HG03354 (cell line): ENCODE measurements around the gene LINGO4.
A peak's percentile ranks its signal among the peaks of the same experiment; 100 is the strongest.

Experiments used
- ATAC-seq: cut with Tn5 transposase; IDR thresholded peaks from one replicate; pipeline ENCODE4 v1.9.1; 2021; ENCODE audit warnings: mild to moderate bottlenecking; ENCODE audit not compliant: unreplicated experiment, poor library complexity, severe bottlenecking

The LINGO4 gene, protein sequence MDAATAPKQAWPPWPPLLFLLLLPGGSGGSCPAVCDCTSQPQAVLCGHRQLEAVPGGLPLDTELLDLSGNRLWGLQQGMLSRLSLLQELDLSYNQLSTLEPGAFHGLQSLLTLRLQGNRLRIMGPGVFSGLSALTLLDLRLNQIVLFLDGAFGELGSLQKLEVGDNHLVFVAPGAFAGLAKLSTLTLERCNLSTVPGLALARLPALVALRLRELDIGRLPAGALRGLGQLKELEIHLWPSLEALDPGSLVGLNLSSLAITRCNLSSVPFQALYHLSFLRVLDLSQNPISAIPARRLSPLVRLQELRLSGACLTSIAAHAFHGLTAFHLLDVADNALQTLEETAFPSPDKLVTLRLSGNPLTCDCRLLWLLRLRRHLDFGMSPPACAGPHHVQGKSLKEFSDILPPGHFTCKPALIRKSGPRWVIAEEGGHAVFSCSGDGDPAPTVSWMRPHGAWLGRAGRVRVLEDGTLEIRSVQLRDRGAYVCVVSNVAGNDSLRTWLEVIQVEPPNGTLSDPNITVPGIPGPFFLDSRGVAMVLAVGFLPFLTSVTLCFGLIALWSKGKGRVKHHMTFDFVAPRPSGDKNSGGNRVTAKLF

DNA sequence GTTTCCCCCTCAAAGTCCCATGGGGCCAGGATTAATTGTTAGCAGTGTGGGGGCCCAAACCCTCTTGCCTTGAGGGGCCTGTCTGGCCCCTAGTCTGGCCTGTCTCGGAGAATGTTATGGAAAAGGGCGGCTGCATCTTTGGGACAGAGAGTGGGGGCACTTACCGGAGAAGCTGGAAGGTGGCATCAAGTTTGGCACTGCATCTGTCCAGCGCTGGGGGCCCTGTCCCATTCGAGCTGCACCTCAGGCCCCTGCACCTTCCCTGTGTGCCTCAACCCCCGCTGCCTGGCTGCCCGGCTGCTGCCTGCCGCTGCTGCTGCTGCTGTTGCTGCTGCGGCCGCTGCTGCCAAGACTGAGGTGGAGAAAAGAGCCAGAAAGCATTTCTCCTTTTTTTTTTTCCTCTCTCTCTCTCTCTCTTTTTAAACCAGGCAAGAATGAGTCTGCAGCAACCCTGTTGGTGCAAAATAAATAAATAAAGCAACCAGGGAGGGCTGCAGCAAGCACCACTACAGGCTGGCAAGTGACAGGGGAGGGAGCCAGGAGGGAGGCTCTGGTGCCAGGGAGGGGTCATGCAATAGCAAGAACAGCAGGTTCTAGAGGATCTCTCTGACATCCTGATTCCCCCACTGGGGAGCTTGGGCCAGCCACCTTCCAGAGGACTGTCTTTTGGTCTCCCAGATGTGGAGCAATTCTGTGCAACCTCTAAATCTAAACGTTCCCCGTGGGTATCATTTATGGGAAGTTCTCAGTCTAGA is at the start of gene LINGO4:
LINGO4 (minus strand) TSS at position 354 of the 755 bp plus-strand sequence. CDS start 2,715 bp downstream, outside the sequence.
- ATAC-seq, result no peak

DNA sequence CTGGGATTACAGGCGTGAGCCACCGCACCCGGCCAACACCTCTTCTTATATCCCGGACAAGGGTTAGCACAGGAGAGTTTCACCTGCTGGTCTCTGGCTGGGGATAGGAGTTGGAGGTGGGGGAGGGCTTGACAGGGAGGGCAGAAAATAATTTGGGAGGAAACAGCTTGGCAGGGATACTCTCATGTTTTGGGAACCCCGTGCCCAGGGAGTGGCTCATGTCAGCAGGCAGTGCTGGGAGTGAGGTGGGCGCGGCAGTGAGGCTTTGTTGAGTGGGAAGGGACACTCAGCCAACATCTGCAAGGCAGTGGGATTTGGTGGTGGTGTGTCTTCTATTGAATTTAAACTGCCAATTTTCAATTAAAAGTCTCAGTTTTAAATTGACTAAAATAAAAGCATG is 49.4 kb upstream of the LINGO4 start:
- ATAC-seq, result no peak

DNA sequence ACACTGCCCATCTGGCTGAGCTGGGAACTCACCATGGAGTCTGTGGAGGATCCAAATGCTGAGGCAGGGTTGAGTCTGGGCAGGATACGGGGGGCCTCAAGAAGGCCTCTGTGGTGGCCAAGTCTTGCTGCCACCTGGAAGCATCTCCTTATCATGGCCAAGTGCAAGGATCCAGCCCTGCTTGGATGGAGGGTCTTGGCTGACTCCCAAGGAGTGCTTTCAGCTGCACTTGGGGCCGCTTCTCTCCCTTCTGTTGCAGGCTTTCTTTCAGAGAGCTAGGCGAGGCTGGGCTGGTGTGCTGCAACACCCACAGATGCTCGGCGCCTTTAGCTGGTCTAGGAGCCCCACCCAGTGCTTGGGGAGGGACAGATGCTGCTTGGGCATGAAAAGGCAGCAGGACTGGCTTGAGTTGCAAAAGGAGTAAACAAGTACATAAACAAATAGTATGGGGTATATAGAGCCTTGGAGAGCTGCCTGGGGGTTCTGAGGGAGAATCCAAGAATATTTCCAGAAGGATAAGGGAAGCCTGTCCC is 48.3 kb upstream of the LINGO4 start, which contains the start of gene THEM5:
THEM5 (minus strand) TSS at position 302 of the 533 bp plus-strand sequence; CDS start at position 155, 147 bp downstream.
- no peak for ATAC-seq

DNA sequence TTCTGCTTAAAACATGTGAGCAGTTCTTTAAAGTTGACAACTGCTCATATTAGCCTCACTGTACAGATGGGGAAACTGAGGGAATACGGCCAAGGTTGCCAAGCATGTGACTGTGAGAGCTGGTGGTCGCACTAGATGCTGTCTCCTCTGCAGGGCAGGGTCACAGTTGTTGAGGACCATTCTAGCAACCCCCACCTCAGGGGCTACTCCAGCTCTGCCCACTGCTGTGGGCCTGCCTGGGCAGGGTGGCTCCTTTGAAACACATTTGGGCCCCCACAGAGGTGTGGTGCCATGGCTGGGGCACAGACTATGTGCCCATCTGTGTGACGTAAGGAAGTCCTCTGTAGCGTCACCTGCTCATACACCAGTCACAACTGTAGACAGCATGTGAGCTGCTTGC is 47.5 kb upstream of the LINGO4 start:
- ATAC-seq, result no peak

DNA sequence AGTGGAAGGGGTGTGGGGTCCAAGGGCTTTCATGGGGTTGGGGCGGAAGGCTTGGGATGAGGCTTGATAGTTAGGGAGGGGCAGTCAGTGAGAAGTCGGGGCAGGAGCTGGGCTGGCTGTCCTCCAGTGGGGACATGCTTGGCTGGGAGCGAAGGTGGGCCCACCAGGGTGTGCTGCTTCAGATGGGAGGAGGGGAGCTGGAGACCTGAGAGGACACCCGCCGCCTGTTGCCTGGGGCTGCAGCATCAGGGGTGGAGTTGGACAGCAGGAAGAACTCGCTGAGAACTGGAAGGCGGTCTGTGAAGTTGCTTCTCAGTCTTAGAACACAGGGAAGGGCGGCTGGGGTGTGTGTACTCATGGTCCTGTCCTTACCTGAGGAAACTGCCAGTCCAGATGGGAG is 46.7 kb upstream of the LINGO4 start:
- no peak for ATAC-seq

DNA sequence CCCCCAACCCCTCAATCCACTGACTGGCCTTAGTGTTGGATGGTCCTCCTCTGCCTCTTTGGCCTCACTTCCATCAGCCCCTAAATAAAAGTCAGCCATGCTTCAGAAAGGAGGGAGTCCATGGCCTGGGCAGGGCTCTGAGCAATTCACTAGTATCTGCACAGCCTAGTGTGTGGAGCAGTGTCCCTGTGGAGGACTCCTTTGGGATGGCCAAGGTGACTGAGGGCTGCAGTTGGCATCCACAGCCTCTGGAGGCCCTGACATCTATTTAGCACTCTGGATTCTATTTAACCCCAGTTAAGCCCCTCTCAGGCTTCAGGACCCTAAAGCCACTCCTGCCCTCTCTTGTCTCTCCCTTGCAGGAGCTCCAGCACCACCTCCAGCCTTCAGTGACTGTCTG is 44.7 kb upstream of the LINGO4 start:
- no peak for ATAC-seq

DNA sequence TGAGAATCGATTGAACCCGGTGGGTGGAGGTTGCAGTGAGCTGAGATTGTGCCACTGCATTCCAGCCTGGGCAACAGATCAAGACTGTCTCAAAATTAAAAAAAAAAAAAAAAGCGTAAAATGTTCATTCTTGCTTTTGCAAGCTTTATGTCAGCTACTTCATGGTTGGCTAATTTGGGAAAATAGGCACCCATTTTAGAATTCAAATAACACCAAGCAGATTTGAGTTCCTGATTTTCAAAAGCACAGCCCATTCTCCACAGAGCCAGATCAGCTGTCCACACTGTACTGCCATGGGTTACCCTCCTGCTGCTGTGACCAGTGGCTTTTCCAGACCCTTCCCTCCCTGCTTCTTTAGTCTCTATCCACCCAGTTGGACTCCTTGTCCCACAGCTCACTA is 43.9 kb upstream of the LINGO4 start:
- no peak for ATAC-seq

DNA sequence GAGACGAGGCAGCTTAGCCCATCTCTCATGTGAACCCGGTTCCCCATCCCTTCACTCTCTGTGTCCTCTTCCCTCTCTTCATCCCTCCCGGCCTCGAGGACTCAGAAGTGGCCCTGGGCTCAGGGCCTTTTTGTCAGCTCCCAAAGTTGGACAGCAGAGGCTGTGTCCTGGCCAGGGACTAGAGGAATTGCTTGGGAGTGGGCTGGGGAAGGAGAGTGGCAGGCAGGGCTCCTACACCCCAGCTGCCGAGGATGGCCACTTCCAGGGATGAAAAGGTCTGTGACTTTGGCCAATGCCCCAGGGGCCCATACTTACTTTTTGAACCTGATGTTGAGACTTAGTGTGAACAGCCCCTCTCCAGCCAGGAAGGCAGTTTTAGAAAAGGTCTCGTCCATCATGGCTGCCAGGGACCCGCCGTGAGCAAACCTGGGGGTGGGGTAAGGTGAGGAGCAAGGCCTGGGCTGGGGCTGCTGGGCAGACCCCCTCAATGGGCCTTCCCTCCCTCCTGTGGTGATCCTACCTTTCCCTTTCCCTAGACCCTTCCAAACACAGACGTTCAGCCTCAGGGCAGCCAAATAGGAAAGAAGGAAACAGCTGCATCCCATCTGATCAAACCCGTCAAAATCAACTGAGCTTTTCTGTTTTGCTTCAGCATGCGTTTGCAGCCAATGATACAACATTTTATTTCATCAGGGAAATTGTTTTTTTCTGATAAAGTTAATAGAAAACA is 42.8 kb upstream of the LINGO4 start:
- no peak for ATAC-seq

DNA sequence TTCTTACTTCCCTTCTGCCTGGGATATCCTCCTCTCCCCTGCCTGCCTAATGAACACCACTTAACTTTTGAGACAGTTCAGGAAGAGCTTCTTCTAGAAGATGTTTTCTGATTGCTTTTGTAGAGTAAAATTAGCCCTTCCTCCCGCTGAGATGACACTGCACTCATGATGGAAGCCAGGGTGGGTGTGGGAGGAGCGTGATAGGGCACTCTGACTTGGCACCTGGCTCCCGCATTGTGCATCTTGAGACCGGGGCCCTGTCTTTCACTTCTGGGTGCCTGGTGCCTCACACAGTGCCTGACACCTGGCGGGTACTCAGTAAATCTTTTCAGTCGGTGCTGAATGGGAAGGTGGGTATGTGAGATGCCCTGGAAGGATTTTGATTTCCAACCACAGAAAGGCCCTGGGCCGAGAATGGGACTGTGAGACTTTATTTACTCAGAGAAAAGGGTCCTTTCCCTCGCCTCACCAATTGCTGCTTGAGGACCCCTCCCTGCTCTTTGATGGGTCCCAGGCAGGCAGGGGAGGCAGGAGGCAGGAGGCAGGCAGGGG is 41.5 kb upstream of the LINGO4 start:
- no peak for ATAC-seq

DNA sequence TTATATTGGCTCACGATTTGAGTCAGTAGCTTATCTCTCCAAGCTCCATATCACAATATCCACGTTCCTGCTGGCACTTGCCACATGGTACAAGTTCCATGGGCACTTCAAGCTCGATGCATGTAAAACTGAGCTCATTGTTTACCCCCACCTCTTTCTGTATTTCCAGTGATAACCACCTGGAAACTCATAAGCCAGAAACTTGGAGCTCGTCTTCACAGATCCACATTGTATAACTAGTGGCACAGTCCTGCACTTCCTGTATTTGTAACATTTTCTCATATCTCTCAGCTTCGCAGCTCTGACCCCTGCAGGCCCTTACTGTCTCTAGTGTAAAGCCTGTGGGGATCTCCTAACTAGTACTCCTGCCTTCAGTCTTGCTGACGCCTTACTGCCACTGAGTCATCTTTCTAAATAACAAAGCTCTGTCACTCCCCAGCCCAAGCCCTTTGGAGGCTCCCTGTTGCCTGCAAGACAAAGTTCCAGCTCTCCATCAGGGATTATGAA is 40.9 kb upstream of the LINGO4 start:
- ATAC-seq, result no peak

DNA sequence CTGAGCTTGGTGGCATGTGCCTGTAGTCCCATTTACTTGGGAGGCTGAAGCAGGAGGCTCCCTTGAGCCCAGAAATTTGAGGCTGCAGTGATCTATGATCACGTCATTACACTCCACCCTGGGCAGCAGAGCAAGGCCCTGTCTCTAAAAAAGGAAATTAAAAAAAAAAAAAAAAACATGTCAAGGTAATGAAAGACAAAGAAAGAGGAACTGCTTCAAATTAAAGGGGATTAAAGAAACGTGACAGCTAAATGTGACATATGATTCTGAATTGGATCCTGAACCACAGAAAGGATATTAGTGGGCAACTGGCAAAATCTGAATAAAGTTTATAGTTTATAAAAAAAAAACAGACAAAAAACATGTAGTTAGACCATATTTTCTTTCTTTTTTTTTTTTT is 38.2 kb upstream of the LINGO4 start:
- no peak for ATAC-seq

DNA sequence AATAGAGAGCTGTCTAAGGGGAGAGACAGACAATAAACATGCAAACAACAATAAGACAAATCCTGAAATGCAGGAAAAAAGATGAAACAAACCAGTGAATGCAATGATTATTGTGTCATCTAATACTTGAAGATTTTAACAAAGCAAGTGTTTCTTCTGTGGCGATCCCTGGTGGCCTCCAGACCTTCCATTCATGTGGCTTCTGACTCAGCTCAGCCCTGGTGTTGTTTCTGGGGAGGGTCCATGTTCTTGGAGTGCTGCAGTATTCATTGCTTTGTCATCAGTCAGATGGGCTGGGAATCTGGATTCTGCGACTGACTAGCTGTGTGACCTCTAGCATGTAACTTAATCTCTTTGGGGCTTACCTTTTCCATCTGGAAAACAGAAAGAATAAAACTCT is 35.9 kb upstream of the LINGO4 start:
- ATAC-seq, result no peak

DNA sequence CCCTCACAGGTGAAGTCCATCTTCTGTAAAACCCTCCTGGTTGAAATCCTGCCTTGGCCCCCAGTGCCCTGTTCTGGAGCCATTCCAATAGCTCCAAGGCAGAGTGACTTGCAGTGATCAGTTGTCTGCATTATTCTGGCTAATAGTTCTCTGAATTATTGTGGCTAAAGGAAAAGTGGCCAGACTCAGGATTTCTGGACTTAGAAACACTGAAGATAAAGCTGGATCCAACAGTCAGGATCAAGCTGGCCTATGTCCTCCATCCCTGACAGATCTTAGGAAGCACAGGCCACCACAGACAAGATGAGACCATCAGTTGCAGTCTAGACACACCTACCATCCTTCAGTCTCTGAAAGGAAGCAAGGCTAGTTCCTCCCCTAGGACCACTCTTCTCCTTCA is 35.2 kb upstream of the LINGO4 start:
- ATAC-seq, result no peak

DNA sequence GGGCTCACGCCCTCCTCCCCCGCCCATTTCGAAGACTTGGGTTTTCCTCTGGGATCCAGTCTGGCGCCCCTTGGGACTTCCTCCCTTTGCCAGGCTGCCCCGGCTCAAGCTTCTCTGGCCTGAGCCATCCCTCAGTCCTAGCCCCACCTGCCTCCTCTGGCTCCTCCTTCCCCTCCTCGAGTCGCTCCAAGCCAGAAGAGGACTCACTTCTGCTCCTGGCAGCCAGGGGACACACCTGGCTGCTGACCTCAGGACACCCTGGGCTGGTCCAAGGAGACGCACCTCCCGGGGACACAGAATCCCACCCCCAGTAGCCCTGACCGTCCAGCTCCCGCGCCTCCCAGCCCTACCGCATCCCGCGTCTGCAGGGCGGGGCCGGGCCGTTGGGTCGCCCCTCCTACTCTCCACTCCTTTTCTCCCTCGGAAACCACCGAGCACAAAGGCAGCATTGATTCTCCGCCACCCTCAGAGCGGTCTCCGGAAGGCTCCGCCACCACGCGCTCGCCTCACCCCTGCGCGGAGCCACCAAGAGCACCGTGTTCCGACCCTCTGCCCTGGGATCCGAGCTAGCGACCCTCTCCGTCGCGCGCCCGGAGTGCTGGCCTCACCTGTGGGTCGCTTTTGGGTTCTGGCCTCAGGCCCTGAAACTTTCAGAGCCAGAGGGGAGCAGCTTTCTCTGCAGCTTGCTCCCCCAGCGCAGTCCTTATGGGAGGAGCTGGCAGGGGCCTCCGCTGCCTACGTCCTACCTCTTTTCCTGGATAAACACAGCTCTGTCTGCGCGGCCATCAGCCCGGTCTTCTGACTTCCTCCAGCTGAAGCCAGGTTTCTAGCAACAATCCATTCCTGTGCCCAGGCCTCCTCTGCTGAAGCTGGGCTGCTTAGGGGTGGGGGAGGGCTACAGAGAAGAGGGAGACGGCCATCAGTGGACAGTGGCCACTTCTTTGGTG is 34.5 kb upstream of the LINGO4 start, which contains the start of gene C2CD4D:
C2CD4D (minus strand) TSS at position 364 of the 947 bp plus-strand sequence. CDS start 831 bp downstream, outside the sequence.
- peak; percentile 57 for ATAC-seq

DNA sequence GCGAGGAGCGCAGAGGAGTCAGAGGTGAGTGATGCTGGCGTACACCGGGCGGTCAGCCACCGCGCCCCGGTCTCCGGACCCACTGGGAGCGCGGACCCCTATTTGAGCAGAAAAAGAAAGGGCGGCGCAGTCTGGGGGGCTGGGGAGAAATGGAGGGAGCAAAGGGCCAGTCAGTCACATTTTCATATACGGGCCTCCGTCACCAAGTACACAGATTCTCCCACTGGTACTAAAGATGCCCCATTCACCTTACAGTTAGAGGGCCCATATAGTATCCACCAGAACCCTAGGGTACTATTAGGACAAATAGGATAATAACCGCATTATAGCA is 33.8 kb upstream of the LINGO4 start:
- no peak for ATAC-seq

DNA sequence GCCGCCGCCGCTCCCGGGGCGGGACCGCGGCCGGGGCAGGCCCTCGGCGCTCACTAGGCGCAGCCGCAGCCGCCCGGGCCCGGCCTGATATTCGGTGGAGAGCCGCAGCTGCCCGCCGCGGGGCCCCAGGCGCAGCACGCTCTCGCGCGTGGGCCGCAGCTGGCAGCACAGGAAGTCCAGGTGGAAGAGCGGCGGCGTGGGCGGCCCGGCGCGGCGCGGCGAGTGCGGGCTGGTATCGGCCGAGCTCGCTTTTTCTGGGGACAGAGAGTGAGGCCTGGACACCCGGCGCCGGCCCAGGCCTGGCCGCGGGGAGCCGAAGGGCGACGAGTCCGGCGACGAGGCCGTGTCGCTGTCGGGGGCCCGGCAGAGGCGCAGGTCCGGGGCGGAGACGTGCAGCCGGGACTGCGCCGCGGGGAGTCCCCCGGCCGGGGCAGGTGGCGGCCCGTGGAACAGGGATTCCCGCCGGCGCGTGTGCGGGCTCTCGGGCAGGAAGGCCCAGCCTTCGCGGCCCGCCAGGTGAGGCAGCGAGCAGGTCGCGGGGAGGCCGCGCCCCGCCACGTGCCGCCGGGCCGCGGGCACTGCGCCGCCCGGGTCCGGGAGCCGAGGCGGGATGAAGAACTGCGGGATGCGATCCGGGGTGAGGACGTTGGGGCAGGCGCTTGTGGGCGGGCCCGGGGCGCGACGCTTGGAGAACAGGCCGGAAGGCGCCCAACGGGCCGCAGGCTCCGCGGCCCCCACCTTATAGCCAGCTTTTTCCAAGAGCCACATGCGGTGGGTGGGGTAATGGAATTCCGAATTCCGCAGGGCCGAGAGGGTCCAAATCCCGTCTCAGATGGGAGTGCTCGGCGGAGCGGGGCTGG is 33.2 kb upstream of the LINGO4 start:
- ATAC-seq, result no peak

DNA sequence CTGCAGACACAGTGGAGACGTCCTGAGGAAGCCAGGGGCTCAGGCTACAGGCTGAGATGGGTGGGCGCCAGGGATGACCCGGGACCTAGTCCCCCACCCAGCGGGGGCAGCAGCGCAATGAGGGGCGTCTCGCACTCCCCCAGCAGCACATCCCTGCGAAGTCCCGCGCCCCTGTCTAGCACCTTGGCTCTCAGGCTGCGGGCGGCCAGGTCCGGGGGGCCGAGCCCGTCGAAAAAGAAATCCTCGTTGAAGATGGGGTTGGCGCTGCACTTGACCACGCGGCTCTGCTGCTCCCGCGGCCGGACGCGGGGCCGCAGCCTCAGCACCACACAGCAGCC is 32.6 kb upstream of the LINGO4 start:
- ATAC-seq, result no peak
